ENCODE results near the gene UBXN1.
A peak's percentile ranks its signal among the peaks of the same experiment; 100 is the strongest.
"Not testable (repeated sequence)": the region's sequence is repeated elsewhere in the genome, so short reads cannot be mapped to it uniquely, and the experiment has no call there.

Gene UBXN1

DNA sequence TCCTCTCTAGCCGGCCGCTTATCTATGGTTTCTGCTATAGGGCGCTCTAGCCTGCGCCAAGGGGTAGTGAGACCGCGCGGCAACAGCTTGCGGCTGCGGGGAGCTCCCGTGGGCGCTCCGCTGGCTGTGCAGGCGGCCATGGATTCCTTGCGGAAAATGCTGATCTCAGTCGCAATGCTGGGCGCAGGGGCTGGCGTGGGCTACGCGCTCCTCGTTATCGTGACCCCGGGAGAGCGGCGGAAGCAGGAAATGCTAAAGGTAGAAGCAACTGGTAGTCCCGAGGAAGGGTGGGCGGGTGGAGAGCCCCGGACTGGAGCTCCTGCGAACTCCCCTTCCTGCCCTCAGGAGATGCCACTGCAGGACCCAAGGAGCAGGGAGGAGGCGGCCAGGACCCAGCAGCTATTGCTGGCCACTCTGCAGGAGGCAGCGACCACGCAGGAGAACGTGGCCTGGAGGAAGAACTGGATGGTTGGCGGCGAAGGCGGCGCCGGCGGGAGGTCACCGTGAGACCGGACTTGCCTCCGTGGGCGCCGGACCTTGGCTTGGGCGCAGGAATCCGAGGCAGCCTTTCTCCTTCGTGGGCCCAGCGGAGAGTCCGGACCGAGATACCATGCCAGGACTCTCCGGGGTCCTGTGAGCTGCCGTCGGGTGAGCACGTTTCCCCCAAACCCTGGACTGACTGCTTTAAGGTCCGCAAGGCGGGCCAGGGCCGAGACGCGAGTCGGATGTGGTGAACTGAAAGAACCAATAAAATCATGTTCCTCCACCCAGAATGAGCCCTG lies 7.1 kb downstream of the UBXN1 start, which contains the start of the genes LBHD1 and UQCC3:
Gene LBHD1 (minus strand): TSS at position 660 of the 782 bp plus-strand sequence. CDS start 2,236 bp downstream, outside the sequence.
Gene UQCC3 (plus strand): TSS at position 66 of the 782 bp plus-strand sequence. CDS start 73 bp downstream, at position 139.
- peak; percentile 87 for DNase-seq (ENCODE audit: low spot score)

DNA sequence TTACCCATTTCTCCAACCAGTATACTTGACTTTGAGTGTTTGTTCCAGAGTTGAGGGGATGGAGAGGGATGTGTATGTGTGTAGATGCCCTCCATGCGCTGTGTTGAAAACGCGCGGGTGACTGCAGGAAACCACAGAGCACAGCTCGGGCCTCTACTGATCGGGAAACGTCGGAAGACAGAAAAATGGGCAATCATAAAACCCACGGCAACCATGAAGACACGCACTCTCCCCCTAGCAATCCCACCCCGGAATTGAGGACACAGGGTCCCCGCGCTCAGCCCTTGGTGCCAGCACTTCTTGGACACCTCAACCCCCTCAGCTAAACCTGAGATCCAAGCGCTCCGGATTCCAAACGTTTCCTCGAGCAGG lies 7.7 kb downstream of the UBXN1 start:
- DNase-seq (ENCODE audit: low spot score): no peak

DNA sequence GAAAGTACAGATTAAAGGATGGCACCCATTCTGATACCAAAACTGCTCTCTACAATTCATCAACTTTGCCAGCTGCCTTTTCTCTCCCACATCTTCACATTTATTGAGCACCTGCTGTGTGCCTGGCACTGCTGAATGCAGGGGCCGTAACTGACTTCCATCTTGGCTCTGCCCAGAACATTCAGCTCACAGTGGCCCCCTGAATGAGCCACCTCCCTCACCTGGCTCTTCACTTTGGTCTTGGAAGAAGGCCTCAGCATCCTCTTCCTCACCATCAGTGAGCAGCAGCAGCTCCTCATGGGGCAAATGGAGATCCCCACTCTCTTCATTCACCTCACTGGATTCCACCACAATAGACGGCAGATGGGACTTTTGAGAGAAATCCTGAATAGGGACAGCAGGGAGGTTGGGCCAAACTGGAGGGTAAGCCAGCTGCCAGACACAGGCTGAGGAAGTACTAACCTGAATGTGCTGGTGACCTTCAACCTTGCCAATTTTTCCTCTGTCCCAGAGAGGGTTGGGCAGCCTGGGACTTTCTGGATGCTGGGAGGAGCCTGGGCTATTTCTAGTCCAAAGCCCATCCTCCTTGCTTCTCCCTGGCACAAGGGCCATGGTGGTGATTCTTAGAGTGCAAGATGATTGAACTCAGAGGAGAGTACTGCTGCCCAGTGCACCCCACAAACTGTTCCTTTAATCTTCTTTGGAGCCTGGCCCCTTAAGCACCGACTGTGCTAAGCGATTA lies 9.3 kb downstream of the UBXN1 start:
- DNase-seq (ENCODE audit: low spot score): no peak

DNA sequence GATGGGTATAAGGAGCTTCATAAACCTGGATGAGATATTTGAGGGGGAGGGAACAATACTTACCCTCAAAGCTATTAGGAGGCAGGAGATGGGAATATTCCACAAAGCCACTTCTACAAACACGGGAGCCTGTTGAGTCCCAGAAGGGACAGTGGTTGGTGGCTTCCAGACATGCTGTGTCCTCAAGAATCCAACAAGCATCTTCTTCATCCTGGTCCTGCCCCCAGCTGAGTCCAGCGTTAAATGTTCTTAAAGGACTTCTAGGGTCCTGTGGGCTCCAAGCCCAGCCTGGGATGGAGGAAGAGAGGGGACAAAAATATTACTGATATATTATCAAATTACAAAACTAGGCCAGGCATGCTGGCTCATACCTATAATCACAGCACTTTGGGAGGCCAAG lies 11.4 kb downstream of the UBXN1 start:
- no peak for DNase-seq (ENCODE audit: low spot score)

DNA sequence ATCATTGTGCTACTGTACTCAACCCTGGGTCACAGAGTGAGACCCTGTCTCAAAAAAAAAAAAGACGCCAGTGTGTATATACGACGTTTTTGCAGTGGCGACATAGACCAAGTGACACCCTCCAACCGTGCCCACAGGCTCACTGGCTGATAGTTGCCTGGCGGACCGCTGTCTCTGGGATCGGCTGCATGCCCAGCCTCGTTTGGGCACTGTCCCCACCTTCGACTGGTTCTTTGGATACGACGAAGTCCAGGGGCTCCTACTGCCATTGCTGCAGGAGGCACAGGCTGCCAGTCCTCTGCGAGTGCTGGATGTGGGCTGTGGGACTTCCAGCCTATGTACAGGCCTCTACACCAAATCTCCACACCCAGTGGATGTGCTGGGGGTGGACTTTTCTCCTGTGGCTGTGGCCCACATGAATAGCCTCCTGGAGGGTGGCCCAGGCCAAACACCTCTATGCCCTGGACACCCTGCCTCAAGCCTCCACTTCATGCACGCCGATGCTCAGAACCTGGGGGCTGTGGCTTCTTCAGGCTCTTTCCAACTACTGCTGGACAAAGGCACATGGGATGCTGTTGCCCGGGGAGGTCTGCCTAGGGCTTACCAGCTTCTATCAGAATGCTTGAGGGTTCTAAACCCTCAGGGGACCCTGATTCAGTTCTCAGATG lies 12.5 kb downstream of the UBXN1 start:
- no peak for DNase-seq (ENCODE audit: low spot score)

DNA sequence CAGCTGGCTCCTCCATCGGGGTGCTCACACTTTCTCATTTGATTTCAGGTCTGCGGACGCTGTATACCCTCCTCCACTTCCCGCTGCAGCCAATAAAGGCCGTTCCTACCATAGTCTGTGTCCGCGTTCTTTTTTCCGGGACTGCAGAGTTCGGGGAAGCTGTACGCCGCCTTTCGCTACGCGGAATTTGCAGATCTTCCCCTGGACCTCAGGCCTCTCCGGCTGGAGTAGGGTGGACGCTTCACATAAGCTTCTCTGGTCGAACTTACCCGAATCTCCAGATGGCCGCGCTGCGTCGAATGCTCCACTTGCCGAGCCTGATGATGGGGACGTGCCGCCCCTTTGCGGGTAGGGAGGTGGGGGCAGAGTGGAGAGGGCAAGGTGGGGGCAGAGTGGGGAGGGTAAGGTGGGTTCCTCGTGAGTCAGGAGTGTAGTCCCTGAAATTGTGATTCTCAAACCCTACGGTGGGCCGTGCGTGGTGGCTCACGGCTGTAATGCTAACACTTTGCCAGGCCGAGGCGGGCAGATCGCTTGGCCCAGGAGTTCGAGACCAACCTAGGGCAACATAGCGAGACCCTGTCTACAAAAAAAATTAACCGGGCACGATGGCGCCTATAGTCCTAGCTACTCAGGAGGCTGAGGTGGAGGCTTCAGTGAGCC lies 13.1 kb downstream of the UBXN1 start:
- DNase-seq (ENCODE audit: low spot score): peak; percentile 69

DNA sequence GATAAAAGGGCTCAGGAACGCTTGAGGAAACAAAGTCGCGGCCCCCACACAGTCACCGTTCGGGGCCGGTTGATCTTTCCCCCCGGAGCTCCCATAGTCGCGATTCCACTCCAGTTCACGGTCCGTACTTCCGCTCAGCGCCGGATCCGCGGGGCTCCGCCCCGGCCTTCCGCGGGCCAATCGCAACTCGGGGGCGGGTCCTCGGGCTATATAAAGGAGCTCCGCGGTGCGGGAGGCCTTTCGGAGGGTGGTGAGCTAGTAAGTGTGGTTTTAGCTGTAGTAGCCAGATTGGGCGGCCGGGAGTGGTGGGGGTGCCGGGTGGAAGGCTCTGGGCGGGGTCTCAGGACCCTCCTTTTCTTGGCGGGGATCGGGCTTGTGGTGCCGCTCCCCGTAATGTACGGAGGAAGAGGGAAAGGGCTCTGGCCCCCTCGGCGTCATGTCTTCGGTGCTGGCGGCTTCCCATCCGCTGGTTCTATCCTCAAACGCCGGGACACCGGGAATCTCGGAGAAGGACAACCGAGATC lies 13.7 kb downstream of the UBXN1 start, which contains the start of the genes C11orf98 and CSKMT:
Gene C11orf98 (minus strand): TSS at position 136 of the 524 bp plus-strand sequence. CDS start 41 bp downstream, at position 95.
Gene CSKMT (plus strand): TSS at position 238 of the 524 bp plus-strand sequence. CDS start 568 bp downstream, outside the sequence.
- peak; percentile 98 for DNase-seq (ENCODE audit: low spot score)

DNA sequence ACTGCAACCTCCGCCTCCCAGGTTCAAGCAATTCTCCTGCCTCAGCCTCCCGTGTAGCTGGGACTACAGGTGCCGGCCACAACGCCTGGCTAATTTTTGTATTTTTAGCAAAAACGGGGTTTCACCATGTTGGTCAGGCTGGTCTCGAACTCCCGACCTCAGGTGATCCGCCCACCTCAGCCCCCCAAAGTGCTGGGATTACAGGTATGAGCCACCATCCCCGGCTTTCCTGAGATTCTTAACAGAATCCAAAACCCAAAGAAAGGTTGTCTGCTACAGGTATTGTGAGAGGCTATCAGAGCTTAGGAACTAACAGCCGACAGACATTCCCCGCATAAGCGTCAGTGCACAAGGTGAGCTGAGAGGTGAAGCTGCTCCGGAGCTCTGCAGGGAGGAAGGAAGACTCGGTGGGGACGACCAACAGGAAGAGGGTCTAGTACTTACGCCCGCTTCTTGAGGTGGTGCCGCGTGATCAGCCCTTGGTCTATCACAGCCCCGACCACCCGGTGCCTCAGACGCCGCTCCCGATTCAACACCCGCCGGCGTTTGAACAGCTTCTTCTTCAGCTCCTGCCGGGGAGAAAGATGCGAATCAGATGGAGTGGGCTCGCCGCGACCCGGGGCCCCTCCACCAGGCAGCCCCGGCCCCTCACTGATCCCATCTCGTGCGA lies 14.3 kb downstream of the UBXN1 start:
- no peak for DNase-seq (ENCODE audit: low spot score)

DNA sequence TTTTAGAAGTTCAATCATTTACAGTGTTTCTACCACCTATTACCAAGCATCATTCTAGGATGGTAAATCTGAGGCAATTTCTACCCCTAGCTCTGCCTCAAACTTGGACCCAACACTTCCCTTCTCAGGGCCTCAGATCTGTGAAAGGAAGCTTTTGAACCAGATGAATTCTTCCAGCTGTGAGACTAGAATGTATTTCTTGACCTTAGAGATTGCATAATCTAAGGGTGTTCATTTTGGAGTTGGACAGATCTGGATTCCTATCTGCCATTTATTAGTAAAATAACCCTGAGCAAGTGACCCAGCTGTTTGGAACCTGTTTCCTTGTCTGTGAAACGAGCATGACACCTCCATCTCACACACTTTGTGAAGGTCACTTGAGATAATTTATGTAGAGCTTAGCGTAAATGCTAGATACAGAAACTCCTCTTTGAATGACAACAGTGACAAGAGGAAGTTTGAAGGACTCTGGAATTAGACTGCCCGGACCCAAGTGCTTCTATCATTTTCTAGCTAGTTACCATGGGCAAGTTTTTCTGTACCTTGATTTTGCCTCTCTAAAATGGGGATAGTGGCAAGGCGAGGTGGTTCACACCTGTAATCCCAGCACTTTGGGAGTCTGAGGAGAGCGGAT lies 22.0 kb downstream of the UBXN1 start:
- no peak for DNase-seq (ENCODE audit: low spot score)

DNA sequence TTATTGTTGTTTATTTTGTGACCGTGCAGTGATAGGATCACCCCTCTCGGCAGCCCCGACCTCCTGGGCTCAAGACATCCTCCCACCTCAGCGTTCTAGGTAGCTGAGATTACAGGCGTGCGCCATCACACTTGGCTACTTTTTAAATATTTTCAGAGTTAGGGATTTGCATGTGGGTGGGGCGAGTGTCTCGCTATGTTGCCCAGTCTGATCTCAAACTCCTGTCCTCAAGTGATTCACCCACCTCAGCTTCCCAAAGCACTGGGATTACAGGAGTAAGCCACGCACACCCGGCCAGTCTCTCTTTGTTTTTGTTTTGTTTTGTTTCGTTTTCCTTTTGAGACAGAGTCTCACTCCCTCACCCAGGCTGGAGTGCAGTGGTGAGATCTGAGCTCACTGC lies 24.6 kb downstream of the UBXN1 start:
- no peak for DNase-seq (ENCODE audit: low spot score)

DNA sequence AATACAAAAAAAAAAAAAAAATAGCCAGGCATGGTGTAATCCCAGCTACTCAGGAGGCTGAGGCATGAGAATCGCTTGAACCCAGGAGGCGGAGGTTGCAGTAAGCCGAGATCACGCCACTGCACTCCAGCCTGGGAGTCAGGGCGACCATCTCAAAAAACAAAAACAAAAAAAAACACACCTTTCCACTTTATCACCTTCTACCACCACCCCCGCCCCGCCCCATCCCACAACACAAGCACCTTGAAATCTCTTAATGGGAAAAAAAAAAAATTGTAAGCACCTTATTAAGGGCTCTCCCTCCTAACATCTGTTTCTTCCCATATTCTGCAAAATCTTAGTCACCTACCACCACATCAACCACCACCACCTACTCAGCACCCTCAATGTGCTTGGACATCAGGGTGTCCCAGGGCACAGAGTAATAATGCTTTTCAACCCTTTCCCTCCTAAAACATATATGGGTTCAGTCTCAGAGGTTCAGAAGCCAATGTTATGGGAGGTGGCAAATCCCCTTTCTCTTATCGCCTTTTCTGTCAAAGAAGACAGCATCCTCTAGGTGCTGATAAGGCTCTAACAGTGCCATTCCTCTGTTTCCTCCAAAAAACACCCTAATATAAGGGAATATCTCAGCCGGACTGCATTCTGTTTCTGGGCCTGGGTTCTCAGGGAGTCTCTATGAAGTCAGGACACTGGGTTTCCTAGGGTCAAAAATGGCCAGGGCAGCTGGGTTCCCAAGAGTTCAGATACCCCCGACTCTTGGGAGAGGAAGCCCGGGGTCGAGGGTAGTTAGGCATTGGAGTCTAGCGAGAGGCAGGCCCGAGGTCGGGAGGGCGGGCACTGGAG lies 26.5 kb downstream of the UBXN1 start:
- no peak for DNase-seq (ENCODE audit: low spot score)

DNA sequence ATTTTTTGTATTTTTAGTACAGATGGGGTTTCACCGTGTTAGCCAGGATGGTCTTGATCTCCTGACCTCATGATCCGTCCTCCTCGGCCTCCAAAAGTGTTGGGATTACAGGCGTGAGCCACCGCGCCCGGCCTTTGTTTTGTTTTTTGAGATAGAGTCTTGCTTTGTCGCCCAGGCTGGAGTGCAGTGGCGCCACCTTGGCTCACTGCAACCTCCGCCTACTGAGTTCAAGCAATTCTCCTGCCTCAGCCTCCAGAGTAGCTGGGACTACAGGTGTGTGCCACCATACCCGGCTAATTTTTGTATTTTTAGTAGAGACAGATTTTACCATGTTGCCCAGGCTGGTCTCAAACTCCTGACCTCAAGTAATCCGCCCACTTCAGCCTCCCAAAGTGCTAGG lies 28.6 kb downstream of the UBXN1 start:
- DNase-seq (ENCODE audit: low spot score): not testable (repeated sequence)

DNA sequence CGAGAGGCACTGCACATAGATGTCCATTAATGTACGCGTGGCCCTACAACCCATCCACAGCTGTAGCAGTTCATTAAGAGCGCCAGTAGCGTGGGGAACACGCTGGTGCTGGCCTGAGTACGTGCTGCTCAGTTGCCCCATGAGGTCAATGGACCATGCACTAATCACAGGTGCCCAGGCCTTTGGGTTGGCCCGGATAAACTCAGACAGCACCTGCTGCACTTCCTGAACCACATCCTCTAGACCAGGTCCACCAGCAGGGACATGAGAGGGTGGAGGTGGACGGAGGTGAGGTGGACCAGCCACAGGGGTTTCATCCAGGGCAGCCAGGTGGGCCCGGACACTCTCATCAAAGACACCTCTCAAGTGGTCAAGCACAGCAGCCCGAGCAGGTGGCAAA lies 29.4 kb downstream of the UBXN1 start:
- no peak for DNase-seq (ENCODE audit: low spot score)

DNA sequence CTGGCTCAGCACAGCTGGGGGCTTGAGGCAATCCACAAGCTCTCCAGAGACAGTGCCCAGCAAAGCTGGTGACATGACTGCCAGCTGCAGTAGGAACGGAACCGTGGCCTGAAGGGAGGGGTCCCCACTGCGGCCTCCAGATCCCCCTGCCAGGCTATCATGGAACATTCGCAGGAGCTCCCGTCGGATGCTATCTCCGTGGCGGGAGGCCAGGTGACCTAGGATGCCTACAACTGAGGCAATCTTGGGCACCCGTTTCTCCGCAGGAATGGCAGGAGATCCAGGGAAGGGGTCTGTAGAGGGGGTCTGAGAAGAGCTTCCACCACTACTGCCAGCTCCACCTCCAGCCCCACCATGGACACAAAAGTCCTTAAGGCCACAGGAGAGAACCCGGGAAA lies 29.9 kb downstream of the UBXN1 start:
- no peak for DNase-seq (ENCODE audit: low spot score)

DNA sequence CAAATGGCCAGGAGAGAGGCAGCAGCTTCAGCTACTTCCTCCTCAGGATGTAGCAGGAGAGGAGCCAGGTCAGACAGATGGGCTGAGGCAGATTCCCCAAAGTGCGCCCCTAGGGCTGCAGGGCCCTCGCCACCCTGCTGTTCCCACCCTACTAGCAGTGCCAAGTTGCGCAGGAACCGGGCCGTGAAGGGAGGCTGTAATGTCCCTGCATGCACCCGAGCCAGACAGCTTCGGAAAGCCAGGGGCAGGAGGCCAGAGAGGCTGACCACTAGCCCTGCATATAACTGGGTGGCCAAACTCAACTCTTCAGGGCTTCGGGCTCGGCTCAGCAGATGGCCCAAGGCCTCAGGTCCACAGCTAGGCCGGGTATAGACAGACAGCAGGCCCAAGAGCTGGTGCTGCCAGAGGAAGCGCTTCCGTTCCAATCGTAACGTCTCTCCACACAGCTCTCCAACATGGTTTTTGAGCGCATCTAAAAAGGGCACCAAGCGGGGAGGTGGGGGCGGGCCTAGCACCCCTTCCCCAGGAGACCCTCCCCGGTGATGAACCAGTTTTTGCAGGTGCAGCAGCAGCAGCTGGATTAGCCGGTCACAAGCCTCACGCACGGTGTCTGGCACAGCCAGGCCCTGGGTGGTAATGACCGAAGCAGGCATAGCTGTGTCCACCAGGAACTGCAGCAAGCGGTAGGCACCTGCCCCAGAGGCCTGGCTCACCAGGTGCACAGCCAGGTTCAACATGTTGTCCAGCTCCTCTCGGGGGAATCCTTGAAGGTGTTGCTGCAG lies 30.5 kb downstream of the UBXN1 start:
- no peak for DNase-seq (ENCODE audit: low spot score)

DNA sequence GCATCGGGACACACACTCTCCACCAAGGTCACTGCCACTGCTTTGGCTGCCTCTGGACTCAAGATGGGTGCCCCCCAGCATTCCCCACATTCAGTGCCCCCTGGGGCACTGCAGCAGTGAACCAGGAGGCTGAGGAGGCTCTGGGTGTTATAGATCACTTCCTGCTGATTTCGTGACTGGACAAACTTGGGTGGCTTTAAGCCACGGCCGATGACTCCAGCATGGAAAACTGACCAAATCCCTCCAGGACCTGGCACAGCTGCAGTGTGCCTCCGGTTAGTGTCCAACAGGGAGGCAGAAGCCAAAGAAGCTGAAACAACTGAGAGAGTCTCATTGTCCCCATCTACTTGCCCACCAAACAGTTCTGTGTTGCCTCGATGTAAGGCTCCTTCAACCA lies 31.3 kb downstream of the UBXN1 start:
- no peak for DNase-seq (ENCODE audit: low spot score)

DNA sequence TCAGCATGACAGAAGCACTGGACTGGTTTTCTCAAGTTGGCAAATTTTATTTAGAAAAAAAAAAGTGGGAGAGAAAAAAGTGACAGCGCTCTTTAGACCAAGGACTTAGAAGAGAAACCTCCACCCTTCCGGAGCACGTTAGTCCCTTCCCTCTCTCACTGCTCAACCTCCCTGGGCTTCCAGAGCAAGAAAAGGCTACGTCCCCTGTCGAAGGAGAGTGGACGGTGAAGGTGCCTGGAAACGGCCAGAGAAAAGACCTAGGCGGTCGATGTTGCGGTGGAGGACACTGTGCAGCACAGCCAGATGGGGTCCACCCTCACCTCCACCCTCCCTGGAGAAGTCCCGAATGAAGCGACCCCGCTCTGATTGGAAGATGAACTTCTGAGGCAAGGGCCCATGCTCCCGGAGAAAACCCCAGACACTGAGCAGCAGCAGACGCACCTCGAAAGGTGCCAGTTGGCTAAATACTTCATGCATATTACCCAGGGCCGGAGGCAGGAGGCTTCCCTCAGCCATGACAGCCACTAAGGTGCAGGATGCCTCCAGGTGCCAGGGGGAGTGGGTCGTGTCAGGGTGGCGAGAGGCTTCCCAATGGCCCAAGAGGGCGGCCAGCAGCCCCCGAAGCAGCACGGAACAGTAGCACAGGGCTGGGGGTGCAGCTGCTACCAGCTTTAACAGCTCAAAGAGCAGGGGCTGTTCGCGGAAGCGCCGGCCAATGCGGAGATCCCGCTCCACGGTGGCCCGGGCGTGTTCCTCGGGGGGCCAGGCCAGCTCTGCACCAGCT lies 31.9 kb downstream of the UBXN1 start:
- no peak for DNase-seq (ENCODE audit: low spot score)

Data from hepatic stellate cell (primary cell).